Measurements from ENCODE around the gene CREB5. TPM values are rescaled to one million over a fixed set of nuclear protein-coding genes. Genes with fewer than 3 reads are reported as not detected.

The CREB5 gene
- total and polyA plus RNA-seq, 2 experiments from 2014 or later = 2.4 to 4.4 TPM

DNA sequence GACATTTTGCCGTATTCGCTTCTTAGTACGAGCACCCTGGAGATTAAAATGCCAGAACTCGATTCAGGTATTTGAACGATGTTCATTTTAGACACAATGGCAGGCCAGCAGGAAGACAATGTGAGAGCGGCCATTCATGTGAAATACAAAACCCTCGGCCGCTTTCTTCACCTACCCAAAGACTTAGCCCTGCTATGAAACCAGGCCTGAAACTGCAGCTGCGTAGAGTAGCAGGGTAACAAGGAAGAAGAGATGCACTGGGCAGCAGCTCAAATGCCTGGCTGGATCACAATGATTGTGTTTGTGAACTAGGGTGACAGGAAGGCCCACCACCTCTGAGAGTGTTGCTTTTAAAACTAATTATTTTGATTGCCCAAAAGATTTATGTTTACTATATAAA is 311.0 kb downstream of the CREB5 start (continued):
- TF ChIP-seq, protein P1, sequence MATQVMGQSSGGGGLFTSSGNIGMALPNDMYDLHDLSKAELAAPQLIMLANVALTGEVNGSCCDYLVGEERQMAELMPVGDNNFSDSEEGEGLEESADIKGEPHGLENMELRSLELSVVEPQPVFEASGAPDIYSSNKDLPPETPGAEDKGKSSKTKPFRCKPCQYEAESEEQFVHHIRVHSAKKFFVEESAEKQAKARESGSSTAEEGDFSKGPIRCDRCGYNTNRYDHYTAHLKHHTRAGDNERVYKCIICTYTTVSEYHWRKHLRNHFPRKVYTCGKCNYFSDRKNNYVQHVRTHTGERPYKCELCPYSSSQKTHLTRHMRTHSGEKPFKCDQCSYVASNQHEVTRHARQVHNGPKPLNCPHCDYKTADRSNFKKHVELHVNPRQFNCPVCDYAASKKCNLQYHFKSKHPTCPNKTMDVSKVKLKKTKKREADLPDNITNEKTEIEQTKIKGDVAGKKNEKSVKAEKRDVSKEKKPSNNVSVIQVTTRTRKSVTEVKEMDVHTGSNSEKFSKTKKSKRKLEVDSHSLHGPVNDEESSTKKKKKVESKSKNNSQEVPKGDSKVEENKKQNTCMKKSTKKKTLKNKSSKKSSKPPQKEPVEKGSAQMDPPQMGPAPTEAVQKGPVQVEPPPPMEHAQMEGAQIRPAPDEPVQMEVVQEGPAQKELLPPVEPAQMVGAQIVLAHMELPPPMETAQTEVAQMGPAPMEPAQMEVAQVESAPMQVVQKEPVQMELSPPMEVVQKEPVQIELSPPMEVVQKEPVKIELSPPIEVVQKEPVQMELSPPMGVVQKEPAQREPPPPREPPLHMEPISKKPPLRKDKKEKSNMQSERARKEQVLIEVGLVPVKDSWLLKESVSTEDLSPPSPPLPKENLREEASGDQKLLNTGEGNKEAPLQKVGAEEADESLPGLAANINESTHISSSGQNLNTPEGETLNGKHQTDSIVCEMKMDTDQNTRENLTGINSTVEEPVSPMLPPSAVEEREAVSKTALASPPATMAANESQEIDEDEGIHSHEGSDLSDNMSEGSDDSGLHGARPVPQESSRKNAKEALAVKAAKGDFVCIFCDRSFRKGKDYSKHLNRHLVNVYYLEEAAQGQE (IDR thresholded peaks at IDR 0.05; ENCODE audit: unreplicated experiment) = no peak
- TF ChIP-seq NANOG (IDR thresholded peaks at IDR 0.05; ENCODE audit: borderline replicate concordance) = no peak
- no peak for TF ChIP-seq ZNF331 (CRISPR knock-in tag; IDR thresholded peaks at IDR 0.05; ENCODE audit: low read depth)

DNA sequence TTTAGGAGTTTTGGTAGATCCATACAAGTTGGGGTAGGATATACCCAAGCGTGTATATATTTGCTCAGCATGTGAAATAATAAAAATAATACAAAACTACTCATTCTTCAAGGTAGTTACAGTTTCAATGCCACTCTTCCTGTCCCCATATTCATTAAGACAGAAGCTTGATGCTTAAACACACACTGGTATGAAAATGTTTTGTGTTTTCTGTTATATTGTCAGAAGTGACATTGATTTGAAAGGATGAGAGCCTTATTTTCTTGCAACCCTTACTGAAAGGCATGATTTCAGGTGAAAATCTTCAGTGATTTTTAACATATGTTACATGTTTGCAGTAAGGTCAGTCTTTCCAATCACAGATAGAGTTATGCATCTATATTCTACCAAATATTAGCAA is 312.2 kb downstream of the CREB5 start:
- peaks cover 2% of the 10 kb centered on the region; the same call in 2 of the 3 replicates for H3K4me1 Mint-ChIP-seq
- H3K4me1 ChIP-seq (ENCODE audit: insufficient read depth) = no peaks in the 10 kb centered on the region
- H3K4me3 Mint-ChIP-seq = no peak overlapping the region
- TF ChIP-seq CTCF (conservative IDR thresholded peaks at IDR 0.05; ENCODE audit: low read depth in 2 of 2) = no peak
- TF ChIP-seq JUNB (IDR thresholded peaks at IDR 0.05; ENCODE audit: unreplicated experiment) = no peak
- TF ChIP-seq STAT1 (IDR thresholded peaks at IDR 0.05; ENCODE audit: unreplicated experiment) = no peak
- TF ChIP-seq ETS1 (IDR thresholded peaks at IDR 0.05) = no peak
- no peak for TF ChIP-seq EZH2phosphoT487 (IDR thresholded peaks at IDR 0.05; ENCODE audit: unreplicated experiment)
- TF ChIP-seq, protein P1 (IDR thresholded peaks at IDR 0.05; ENCODE audit: unreplicated experiment) = no peak
- TF ChIP-seq ZNF114 (CRISPR knock-in tag; IDR thresholded peaks at IDR 0.05) = no peak
- no peak for TF ChIP-seq NANOG (IDR thresholded peaks at IDR 0.05; ENCODE audit: borderline replicate concordance)

More for the DNA sequence above, 312.2 kb downstream of the CREB5 start:
- ATAC-seq (no peak), DNase-seq (ENCODE audit: low spot score) (no peak)
- no peaks in the 10 kb centered on the region for H3K9me2 ChIP-seq (ENCODE audit: insufficient read depth)
- H3K9me3 Mint-ChIP-seq = no peaks in the 10 kb centered on the region
- H3K27me3 ChIP-seq (ENCODE audit: insufficient read depth) = no peaks in the 10 kb centered on the region
- no peak overlapping the region for H3K4me2 ChIP-seq
- H3K36me3 ChIP-seq (ENCODE audit: insufficient read depth) = no peaks in the 10 kb centered on the region
- no peaks in the 10 kb centered on the region for H3K27me3 Mint-ChIP-seq (ENCODE audit: insufficient read depth, low read depth, poor library complexity)
- H4K20me1 ChIP-seq (replicated peaks; ENCODE audit: insufficient read depth) = no peaks in the 10 kb centered on the region
- H3K4me3 ChIP-seq = no peak overlapping the region
- H3F3A ChIP-seq (replicated peaks; ENCODE audit: low read depth) = no peaks in the 10 kb centered on the region
- H3K27ac ChIP-seq (ENCODE audit: low read depth) = no peak overlapping the region
- H3K27ac Mint-ChIP-seq = no peak overlapping the region
- no peak overlapping the region for H2AFZ ChIP-seq
- H3K79me2 ChIP-seq (replicated peaks; ENCODE audit: insufficient read depth) = no peaks in the 10 kb centered on the region
- no peaks in the 10 kb centered on the region for H3K36me3 Mint-ChIP-seq (ENCODE audit: low read depth)
